Kidney (tissue), 14 donors: ENCODE data around the gene DIRAS1. TPM values are rescaled to one million over a fixed set of nuclear protein-coding genes. Genes with fewer than 3 reads are reported as not detected.

Experiments used
- DNase-seq, 5 donors: peaks; one replicate each; pipeline ENCODE4 v3.0.0-alpha.2; 2013 to 2020
- FAIRE-seq: peaks from 2 replicates; lab custom pipeline; 2012; peaks lifted over from hg19 to GRCh38; lab: Jason Lieb, UNC
- H3K27ac ChIP-seq, 2 donors: one replicate each; pipeline ENCODE4 v1.7.0; 2013; ENCODE audit warnings: low read depth in 2 of 2, low read length in 2 of 2, inconsistent platforms in 1 of 2
- H3K27me3 ChIP-seq: one replicate; pipeline ENCODE4 v1.7.1; 2013; ENCODE audit warnings: low read length, inconsistent platforms; ENCODE audit not compliant: control insufficient read depth, insufficient read depth
- H3K36me3 ChIP-seq, 3 donors: one replicate each; pipeline versions ENCODE4 v1.7.0 to v1.7.1; 2013; ENCODE audit warnings: low read length in 3 of 3, control low read depth in 1 of 3, inconsistent platforms in 1 of 3; ENCODE audit not compliant: insufficient read depth in 3 of 3, control insufficient read depth in 2 of 3
- H3K4me1 ChIP-seq, 3 donors: one replicate each; pipeline versions ENCODE4 v1.7.0 to v1.7.1; 2013; ENCODE audit warnings: low read length in 3 of 3, inconsistent platforms in 1 of 3, low read depth in 1 of 3; ENCODE audit not compliant: control insufficient read depth in 2 of 3, insufficient read depth in 2 of 3
- H3K4me3 ChIP-seq, 3 donors: one replicate each; pipeline versions ENCODE4 v1.7.0 to v1.8.1; 2013; ENCODE audit warnings: low read length in 3 of 3, control low read depth in 1 of 3, inconsistent platforms in 1 of 3
- H3K9ac ChIP-seq, 3 donors: one replicate each; pipeline versions ENCODE4 v1.7.0 to v1.7.1; 2013; ENCODE audit warnings: low read length in 3 of 3, control low read depth in 1 of 3, inconsistent platforms in 1 of 3
- H3K9me3 ChIP-seq, 3 donors: one replicate each; pipeline versions ENCODE4 v1.7.0 to v1.7.1; 2013; ENCODE audit warnings: low read length in 3 of 3, control low read depth in 1 of 3, inconsistent platforms in 1 of 3; ENCODE audit not compliant: control insufficient read depth in 2 of 3, insufficient read depth in 1 of 3
- CTCF ChIP-seq: IDR thresholded peaks from 3 replicates; pipeline ENCODE4 v1.5.1; 2012; ENCODE audit warnings: mild to moderate bottlenecking, moderate library complexity, borderline replicate concordance; ENCODE audit not compliant: insufficient read depth; ENCODE audit errors: extremely low read depth
- intact Hi-C: fragments of 100-400 bp; cut with DNase I; formaldehyde crosslinking; loops from one replicate; pipeline ENCODE4 v1.11.1; 2022
- polyA plus RNA-seq: library from polyadenylated mRNA; stranded (reverse); fragments of 350-450 nt; fragmentation: Illumina TruSeq; extraction: RNeasy Lipid Tissue Mini Kit (QIAGEN cat#74804); gene quantifications from one replicate; pipeline ENCODE4 v1.2.3, GENCODE V29; 2014; ENCODE audit warnings: low read depth, low replicate concordance; ENCODE audit not compliant: insufficient read depth
- total RNA-seq: library from RNA; stranded (reverse); fragmentation: NEBNext Ultra II Directional; extraction: Animal tissue kit (Norgen Biotek cat#: 25700); gene quantifications from one replicate; pipeline ENCODE4 v1.2.1, GENCODE V29; 2021
- donor health status: control.
- donor health status: control.
- donor health status: control.
- donor health status: control.
- donor health status: control.
- donor health status: DM: yes; HTN: yes; CAD: no.
- donor health status: Normal renal cell carcinoma (clear cell type).

The DIRAS1 gene
- total and polyA plus RNA-seq, 2 donors from 2014 or later, result 2.3 to 7.6 TPM

- H3K36me3 ChIP-seq, result peaks cover 4 to 8% (median 6%) of the 10 kb centered on the region in 3 donors
Measured at GRCh38 chr19:2732157-2732725, 11.1 kb upstream of the DIRAS1 start.

GRCh38 chr19:2731181-2731995, 10.2 kb upstream of the DIRAS1 start:
- H3K27me3 ChIP-seq, result no peaks in the 10 kb centered on the region
- FAIRE-seq, result no peak
- H3K9ac ChIP-seq, result no peak overlapping the region
- intact Hi-C loops, result no loop called here
- TF ChIP-seq CTCF, result no peak
- no peak overlapping the region for H3K27ac ChIP-seq
- no peak overlapping the region for H3K4me3 ChIP-seq
- H3K36me3 ChIP-seq, result peaks cover 0 to 6% (median 2%) of the 10 kb centered on the region in 3 donors
- no peaks in the 10 kb centered on the region for H3K9me3 ChIP-seq
- H3K4me1 ChIP-seq, result no peaks in the 10 kb centered on the region
- no peak for DNase-seq

More at GRCh38 chr19:2732157-2732725, 11.1 kb upstream of the DIRAS1 start:
- Histone ChIP-seq H3K4me1 (no peaks in the 10 kb centered on the region), H3K9me3 (no peaks in the 10 kb centered on the region), H3K9ac (no peak overlapping the region), H3K27ac (no peak overlapping the region), H3K27me3 (no peaks in the 10 kb centered on the region), H3K4me3 (no peak overlapping the region)
- intact Hi-C loops, result no loop called here
- no peak for TF ChIP-seq CTCF
- FAIRE-seq (no peak), DNase-seq (no peak)

DNA sequence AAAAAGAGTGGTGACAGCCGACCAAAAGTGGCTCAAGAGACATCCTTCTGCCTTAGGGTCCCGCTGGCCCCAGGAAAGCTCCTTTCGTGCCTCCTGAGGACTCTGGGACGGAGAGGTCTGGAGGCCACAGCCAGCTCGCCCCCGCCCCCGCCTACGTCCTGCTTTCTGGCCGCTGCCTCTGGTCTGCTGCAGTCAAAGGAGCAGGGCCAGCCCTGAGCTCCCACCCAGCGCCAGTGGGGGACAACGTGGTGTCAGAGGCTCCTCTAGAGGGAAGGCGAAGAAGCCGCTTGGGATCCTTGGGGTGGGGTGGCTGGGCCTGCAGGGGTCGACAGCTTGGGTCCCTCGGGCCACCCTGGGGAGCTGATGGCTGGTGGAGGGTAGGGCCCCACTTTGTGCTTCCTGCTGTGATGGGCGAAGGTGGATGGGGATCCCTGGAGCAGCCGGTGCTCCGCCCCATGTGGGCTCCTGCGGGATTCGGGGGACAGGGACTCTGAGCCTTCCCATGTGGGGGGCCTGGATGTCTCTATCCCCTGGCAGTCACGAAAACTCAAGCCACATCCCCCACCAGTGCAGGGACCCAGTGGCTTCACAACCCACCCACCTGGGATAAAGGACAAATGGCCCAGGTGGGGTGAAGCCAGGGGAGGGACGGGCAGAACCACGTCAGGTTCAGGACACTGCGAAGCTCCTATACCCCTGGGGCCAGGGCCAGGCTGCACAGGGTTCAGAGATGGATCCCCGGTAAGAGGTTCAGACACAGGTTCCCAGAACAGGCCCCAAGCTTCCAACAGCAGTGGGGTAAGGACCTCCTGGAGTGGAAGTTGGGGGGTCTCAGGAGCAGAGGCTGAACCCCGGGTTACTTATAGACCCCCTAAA, 9.0 kb upstream of the DIRAS1 start:
- intact Hi-C loops, result no loop called here
- Histone ChIP-seq H3K9me3 (no peaks in the 10 kb centered on the region), H3K27ac (no peak overlapping the region), H3K36me3 (peaks cover 0 to 3% (median 2%) of the 10 kb centered on the region in 3 donors), H3K9ac (no peak overlapping the region), H3K27me3 (no peaks in the 10 kb centered on the region), H3K4me3 (no peak overlapping the region), H3K4me1 (no peaks in the 10 kb centered on the region)
- FAIRE-seq (no peak), DNase-seq (no peak)
- TF ChIP-seq CTCF, result no peak
